Measurements from ENCODE around the gene APOBEC3F.
A peak's percentile ranks its signal among the peaks of the same experiment; 100 is the strongest.
"Not testable (repeated sequence)": the region's sequence is repeated elsewhere in the genome, so short reads cannot be mapped to it uniquely, and the experiment has no call there.

The APOBEC3F gene

GRCh38 chr22:39040538-39041296, at the start of gene APOBEC3F:
APOBEC3F (plus strand) TSS chr22:39040864; CDS start chr22:39040961, 97 bp downstream.
- DNase-seq: peak; percentile 87

GRCh38 chr22:38992871-38993371, 47.7 kb upstream of the APOBEC3F start:
- not testable (repeated sequence) for DNase-seq

- DNase-seq: no peak
Observed at GRCh38 chr22:38996105-38996504, 44.6 kb upstream of the APOBEC3F start.

GRCh38 chr22:38997518-38997917, 43.1 kb upstream of the APOBEC3F start:
- no peak for DNase-seq

- DNase-seq: peak; percentile 88
Observed at GRCh38 chr22:39003165-39003638, 37.5 kb upstream of the APOBEC3F start.

GRCh38 chr22:39007177-39007576, 33.5 kb upstream of the APOBEC3F start:
- DNase-seq: no peak

- DNase-seq: not testable (repeated sequence)
Observed at GRCh38 chr22:39008271-39008850, 32.3 kb upstream of the APOBEC3F start.

- no peak for DNase-seq
Observed at GRCh38 chr22:39010946-39011345, 29.7 kb upstream of the APOBEC3F start.

GRCh38 chr22:39012533-39013511, 27.8 kb upstream of the APOBEC3F start:
- DNase-seq: no peak

GRCh38 chr22:39013561-39013941, 27.1 kb upstream of the APOBEC3F start:
- not testable (repeated sequence) for DNase-seq

- DNase-seq: peak; percentile 91
Observed at GRCh38 chr22:39013942-39014722, 26.5 kb upstream of the APOBEC3F start, which contains the start of gene APOBEC3C. APOBEC3C (plus strand) TSS chr22:39014257; CDS start chr22:39014363, 106 bp downstream.

- not testable (repeated sequence) for DNase-seq
Observed at GRCh38 chr22:39014723-39015121, 25.9 kb upstream of the APOBEC3F start.

GRCh38 chr22:39016592-39016991, 24.1 kb upstream of the APOBEC3F start:
- DNase-seq: no peak

- no peak for DNase-seq
Observed at GRCh38 chr22:39017596-39018365, 22.9 kb upstream of the APOBEC3F start.

GRCh38 chr22:39020021-39020651, 20.5 kb upstream of the APOBEC3F start:
- DNase-seq: not testable (repeated sequence)

GRCh38 chr22:39021552-39022250, 19.0 kb upstream of the APOBEC3F start:
- DNase-seq: no peak

- peak; percentile 68 for DNase-seq
Observed at GRCh38 chr22:39024519-39025308, 15.9 kb upstream of the APOBEC3F start.

- no peak for DNase-seq
Observed at GRCh38 chr22:39026509-39027150, 14.0 kb upstream of the APOBEC3F start.

GRCh38 chr22:39027717-39028116, 12.9 kb upstream of the APOBEC3F start:
- no peak for DNase-seq

Data from activated effector memory CD4-positive, alpha-beta T cell treated with anti-CD3 and anti-CD28 coated beads, Interleukin-2, amount 50 U/mL, for 16 hours (primary cell).